ENCODE data around the gene CERCAM.
"Not testable (repeated sequence)": the region's sequence is repeated elsewhere in the genome, so short reads cannot be mapped to it uniquely, and the experiment has no call there.

The CERCAM gene

DNA sequence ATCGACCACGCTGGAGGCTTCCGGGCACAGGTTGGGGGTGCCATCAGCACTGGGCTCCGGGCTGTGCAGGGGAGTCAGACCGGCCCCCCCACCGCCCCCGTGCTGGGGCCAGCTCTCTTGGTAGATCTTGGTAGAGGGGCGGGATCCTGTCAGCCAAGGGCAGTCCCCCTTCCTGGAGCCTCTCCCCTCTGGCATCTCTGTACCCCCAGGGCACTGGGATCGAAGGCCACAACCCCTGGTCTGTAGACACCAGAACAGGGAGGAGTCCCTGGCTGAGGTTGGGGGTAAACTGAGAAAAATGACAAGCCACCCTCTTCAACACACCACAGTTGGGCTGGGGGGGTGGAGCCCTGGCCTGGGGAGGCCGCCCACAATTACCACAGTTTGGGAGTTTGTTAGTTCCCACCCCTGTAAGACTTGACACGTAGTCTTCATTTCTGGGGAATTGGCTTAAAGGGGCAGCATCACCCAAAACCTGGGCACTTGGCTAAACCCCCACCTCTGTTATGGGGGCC lies 882 bp downstream of the CERCAM start:
- DNase-seq, result no peak

DNA sequence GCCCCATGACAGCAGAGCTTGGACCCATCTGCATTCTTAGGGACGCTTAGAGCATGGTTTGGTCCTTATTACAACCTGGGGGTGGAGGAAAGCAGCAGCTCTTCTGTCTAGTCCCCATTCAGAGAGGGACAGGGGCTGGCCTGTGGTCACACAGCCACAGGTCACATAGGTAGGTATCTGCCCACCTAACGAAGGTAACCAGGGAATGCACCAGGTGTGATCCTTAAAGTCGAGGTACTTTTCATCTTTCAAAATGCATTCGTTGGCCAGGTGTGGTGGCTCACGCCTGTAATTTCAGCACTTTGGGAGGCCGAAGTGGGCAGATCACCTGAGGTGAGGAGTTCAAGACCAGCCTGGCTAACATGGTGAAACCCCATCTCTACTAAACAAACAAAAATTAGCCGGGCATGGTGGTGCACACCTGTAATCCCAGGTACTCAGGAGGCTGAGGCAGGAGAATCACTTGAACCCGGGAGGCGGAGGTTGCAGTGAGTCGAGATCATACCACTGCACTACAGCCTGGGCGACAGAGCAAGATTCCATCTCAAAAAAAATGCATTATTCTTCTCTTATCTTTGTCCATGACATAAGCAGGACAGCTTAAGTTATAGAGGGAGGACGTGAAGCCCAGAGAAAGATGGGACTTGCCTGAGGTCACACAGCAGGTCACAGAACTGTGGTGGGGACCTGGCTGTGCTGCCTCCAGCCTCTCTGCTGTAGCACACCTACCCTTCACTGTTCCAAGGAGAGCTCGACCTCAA lies 1.5 kb downstream of the CERCAM start:
- DNase-seq, result not testable (repeated sequence)

DNA sequence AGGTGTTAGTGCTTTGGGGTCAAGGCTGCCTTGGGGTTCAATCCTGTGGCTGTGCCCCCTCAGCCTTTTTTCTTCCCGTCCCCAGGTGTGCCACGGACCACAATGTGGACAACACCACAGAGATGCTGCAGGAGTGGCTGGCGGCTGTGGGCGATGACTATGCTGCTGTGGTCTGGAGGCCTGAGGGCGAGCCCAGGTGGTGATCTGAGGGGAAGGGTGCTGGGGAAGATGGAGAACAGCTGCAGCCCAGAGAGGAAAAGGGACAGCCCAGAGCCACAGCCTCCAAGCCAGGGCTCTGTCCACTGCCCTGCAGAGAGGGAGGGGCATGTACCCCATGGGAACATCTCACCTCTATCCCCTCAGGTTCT lies 2.1 kb downstream of the CERCAM start:
- DNase-seq, result no peak

DNA sequence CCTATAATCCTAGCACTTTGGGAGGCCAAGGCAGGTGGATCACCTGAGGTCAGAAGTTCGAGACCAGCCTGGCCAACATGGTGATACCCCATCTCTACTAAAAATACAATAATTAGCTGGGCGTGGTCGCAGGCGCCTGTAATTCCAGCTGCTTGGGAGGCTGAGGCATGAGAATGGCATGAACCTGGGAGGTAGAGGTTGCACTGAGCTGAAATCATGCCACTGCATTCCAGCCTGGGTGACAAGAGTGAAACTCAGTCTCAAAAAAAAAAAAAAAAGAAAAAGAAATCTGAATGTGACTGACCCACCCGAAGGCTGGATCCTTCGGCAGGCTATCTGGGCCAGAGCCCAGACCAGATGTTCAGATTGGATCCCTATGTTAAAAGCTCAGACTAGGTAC lies 2.7 kb downstream of the CERCAM start:
- DNase-seq, result not testable (repeated sequence)

DNA sequence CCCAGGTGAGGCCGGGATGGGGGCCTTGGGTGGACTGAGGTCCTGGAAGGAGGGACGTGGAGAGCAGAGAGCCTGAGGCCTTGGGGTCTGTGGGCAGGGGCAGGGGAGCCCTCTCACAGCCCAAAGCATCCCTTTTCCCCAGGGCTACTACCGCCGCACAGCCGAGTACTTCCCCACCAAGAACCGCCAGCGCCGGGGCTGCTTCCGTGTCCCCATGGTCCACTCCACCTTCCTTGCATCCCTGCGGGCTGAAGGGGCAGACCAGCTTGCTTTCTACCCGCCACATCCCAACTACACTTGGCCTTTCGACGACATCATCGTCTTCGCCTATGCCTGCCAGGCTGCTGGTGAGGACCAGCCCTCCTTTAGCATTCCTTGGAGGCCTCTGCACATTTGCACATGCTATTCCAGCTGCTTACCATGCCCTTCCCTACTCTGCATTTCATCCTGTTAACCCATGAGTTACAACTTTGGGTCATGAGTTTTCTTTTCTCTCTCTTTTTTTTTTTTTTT lies 3.7 kb downstream of the CERCAM start:
- DNase-seq, result no peak

DNA sequence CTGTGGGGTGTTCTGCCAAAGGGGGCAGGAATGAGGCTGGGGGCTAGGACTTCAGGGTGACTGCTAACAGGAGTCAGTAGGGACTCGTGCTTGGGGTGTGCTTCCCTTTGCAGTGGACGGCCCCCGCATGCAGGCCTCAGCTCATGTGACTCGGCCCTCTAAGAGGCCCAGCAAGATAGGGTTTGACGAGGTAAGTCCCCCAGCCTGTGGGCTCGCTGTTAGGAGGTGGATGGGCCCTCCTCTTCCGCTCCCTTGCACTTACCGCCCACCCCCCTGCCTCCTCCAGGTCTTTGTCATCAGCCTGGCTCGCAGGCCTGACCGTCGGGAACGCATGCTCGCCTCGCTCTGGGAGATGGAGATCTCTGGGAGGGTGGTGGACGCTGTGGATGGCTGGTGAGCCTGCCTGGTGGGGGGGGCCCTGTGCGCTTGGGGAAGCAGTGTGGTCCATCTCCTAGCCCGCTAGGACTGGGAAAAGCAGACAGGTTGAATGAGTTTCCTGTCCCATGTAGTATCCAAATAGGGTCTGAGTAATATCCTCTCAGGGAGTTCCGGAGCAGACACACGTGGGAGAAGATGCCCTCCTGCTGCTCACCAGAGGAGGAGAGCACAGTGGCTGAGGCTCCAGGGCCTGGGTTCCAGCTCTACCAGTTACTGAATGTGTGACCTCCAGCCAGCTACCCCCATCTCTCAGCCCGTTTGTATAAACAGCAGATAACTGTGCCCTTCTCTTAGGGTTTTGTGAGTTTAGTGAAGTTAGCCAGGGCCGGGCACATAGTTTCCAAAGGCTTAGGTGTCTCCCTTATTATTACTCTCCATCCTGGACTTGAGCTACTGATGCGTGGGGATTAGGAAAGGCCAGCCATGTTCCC lies 8.2 kb downstream of the CERCAM start:
- DNase-seq, result no peak

DNA sequence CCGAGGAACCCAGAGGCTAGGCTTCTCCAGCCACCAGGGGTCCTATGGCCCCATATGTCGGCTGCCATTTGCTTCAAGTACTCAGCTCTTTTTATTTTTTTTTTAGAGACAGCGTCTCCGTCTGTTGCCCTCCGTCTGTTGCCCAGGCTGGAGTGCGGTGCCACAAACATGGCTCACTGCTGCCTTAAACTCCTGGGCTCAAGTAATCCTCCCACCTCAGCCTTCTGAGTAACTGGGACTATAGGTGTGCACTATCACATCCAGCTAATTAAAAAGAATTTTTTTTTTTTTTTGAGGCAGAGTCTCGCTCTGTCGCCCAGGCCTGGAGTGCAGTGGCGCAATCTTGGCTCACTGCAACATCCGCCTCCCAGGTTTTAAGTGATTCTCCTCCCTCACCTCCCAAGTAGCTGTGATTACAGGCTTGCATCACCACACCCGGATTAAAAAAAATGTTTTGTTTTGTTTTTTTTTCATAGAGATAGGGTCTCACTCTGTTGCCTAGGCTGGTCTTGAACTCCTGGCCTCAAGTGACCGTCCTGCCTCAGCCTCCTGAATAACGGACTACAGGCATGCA lies 8.9 kb downstream of the CERCAM start:
- no peak for DNase-seq

DNA sequence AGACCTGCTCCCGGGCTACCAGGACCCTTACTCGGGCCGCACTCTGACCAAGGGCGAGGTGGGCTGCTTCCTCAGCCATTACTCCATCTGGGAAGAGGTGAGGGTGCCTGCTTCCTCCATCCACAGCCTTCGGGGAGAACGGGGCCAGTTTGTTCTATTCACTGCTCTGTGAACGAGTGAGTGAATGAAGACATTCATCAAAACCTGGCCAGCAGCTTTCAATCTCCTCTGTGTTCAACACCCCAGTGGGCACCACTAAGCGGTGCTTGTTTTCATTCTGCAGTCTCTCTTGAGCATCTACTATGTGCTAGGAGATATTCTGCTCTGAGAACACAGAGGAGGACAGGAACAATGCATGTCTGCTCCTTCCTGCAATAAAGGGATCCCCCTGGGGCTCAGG lies 10.6 kb downstream of the CERCAM start:
- no peak for DNase-seq

DNA sequence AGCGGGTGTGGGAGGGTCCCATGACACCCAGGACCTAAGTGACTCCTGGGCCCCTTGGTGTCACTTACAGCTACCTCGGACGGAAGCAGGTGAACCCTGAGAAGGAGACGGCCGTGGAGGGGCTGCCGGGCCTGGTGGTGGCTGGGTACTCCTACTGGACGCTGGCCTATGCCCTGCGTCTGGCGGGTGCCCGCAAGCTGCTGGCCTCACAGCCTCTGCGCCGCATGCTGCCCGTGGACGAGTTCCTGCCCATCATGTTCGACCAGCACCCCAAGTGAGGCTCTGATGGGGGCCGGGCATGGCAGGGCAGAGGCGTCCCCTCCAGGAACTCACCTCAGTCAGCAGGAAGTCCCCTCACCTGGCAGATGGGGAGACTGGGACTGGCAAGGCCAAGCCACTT lies 13.7 kb downstream of the CERCAM start:
- DNase-seq, result no peak

DNA sequence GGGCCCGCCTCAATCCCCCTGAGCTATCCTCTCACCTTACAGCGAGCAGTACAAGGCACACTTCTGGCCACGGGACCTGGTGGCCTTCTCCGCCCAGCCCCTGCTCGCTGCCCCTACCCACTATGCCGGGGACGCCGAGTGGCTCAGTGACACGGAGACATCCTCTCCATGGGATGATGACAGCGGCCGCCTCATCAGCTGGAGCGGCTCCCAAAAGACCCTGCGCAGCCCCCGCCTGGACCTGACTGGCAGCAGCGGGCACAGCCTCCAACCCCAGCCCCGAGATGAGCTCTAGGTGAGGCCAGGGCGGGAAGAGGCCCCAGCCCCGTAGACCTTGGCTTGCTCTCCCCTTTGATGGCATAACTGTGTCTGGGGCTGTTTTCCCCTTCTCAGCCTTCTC lies 15.0 kb downstream of the CERCAM start:
- DNase-seq, result no peak

DNA sequence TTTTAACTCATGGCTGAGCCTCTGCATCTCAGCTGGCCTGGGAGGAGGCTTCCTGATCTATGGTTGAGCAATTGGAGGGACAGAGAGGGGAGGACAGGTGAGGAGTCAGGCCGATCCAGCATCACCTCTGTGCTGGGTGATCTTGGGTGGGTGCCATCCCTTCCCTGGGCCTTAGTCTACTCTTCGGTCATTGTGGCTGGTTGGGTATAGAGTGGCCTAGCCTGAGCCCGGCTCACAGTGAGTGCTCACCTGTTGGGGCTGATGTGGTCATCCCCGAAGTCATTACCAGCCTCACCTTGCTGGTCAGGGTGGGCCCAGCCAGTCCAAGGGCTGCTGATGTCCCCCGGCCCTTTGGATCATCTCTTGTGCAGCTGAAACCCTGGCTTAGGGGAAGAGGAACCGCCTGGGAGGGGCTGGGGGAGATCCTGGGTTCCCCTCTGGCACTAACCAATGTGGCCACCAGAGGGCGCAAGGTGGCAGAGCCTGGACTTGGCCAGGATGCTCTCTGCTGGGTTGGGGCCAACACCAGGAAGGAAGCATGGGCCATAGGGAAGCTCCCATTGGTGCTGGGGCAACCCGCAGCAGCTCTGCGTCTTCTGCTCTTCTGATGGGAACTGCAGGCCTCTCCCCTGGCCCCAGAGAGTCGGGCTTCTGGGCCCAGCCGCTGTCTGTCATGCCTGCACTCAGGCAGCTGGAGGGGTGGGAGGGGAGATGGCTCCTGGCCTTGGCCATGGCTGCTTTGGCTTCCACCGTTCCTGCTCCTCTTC lies 17.9 kb downstream of the CERCAM start:
- DNase-seq, result peak; percentile 82

DNA sequence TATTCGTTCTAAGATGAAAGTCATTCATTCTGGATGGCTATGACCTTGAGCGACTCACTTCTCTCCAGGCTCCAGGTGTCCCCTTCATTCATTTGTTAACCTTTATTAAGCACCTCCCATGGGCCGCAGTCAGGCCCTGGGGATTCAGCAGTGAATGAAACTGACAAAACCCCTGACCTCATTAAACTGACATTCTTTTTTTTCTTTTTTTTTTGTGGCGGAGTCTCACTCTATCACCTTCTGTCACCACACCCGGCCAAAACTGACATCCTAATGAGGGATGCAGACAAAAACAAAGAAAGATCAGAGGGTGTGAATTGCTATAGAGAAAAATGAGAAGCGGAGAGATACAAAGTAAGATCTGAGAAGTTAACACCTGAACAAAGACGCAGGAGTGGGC lies 18.6 kb downstream of the CERCAM start:
- no peak for DNase-seq

DNA sequence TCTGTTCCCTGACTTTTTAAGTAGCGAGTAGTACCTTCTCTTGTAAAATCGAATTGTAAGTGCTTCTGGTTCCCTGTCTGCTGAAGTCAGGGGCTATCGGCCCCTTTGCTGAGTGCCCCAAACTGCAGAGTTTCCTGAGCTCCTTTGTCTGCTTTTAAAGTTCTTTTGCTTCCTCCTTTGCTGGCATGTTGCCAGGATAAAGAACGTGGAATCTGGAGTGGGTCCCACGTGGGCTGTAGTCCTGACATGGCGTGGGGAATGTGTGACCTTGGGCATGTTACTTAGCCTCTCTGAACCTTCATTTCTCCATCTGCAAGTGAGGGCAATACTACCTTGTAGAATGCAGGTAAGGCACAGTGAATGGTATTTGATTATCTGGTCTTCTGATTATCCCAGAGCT lies 21.5 kb downstream of the CERCAM start:
- no peak for DNase-seq

DNA sequence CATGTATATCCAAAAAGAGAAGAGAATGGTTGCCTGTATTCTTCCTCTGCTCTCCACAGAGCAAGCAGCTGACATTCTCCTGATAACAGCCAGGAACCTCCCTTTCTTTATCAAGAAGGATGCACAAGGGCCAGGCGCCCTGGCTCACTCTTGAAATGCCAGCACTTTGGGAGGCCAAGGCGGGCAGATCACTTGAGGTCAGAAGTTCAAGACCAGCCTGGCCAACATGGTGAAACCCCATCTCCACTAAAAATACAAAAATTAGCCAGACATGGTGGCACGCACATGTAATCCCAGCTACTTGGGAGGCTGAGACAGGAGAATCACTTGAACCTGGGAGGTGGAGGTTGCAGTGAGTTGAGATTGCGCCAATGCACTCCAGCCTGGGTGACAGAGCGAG lies 25.8 kb downstream of the CERCAM start:
- not testable (repeated sequence) for DNase-seq

DNA sequence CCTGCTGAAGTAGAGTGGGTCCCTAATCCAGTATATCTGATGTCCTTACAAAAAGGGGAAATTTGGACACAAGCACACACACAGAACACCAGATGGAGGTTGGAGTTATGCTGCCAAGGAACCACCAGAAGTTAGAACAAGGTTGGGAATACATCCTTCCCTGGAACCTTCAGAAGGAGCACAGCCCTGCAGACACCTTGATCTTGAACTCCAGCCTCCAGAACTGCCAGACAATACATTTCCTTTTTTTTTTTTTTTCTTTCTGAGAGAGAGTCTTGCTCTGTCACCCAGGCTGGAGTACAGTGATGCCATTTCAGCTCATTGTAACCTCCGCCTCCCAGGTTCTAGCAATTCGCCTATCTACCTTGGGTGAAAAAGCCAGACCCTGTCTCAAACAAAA lies 28.1 kb downstream of the CERCAM start:
- DNase-seq, result no peak

DNA sequence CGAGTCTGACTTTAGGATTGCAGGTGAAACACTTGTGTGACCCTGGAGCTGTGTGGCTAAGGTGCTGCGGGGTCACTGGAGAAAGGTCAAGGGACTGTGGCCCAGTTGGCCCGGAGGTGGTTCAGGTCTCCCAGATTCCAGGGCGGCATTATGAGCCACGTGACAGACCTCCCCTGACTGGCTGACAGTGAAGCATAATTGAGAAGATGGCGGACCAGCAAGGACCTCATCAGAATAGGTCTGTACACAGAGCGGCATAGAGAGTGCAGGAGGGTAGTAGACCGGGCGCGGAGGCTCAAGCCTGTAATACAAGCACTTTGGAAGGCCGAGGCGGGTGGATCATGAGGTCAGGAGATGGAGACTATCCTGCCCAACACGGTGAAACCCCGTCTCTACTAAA lies 34.3 kb downstream of the CERCAM start:
- no peak for DNase-seq

DNA sequence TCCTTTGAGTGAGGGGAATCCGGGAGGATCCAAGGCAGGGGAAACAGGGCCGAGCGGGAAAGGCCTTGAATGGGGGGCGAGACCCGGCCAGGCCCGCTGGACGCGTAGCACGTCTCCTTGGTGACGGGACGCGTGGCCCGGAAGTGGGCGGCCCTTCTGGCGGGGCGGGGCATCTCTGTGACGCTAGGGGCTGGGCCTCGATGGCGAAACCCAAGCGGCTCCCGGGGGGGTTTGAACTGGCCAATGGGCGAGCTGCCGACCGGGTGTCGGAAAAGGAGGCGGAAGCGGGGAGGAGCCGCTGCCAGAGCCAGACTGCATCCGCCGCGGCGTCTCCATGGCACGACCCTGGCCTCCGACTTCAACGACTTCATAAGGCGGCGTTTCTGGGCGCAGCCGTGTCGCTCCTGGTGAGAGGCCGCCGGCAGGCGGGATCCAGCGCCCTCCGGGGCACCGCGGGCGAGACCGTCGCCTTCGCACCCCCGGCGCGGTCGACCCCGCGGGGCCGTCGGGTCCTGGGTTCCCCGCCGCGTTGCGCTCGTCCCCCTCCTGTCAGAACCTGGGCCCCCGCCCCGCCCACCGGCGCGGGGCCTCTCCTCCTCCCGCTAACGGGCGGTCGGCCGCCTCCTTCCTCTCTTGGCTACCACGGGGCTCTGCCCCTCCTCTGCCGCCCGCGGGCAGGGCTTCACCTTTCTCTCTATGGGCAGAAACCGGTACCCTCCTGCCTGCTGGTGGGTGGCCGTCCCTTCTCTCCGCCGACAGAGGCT lies 35.4 kb downstream of the CERCAM start, which contains the start of gene ODF2:
Gene ODF2 (plus strand): TSS at position 158 of the 764 bp plus-strand sequence. CDS start 86 bp downstream, at position 244.
- peak; percentile 98 for DNase-seq

DNA sequence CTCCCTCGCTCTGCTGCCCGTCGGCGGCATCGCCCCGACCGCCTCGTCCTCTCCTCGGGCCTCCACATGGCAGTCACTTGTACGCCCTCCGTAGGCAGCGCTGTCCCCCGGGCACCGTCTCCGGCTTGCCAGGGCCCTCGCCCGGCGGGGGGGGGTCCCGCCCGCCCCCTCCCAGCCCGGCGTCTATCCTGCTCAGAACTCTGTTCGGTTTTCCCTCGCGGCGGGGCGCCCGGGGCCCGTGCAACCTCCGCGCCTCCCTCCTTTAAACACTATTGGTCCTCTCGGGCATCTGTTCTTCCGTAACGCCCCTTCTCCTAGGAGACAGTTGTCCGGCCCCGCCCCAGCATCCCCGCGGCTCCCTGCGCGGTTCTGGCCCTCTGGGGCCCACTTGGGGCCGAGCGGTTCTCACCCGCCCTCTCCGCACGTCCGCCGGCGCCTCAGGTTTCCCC lies 36.0 kb downstream of the CERCAM start:
- peak; percentile 70 for DNase-seq

DNA sequence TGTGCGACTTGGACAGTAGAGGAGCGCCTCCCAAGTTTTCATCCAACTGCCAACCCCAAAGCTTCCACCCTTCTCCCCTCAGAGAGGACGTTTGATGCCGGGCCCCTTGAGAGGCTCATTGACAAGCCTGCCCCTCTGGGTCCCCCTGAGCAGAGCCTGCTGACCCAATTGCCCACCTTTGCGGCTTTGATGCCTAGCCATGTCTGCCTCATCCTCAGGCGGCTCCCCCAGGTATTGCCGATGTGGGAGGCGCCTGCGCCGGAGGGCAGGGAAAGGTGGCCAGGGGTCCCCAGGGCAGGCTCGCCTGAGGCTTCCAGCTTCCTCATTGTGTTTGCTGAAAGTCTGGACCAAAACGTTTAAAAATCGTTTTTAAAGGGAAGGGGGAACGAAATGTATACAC lies 36.5 kb downstream of the CERCAM start:
- DNase-seq, result no peak

DNA sequence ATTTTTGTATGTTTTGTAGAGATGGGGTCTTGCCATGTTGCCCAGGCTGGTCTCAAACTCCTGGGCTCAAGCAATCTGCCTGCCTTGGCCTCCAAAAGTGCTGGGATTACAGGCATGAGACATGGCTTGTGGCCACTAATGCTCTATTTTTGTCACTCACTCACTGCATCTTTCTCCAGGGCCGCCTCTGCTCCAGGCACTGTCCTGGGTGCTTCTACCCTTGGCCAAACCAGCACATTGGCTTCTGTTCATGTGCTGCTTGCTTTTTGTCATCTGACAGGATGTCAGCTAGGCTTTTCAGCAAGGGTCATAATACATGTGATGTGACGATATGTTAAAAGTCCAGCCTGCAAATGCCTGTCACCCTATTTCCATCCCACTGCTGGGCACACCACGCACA lies 38.4 kb downstream of the CERCAM start:
- DNase-seq, result no peak

DNA sequence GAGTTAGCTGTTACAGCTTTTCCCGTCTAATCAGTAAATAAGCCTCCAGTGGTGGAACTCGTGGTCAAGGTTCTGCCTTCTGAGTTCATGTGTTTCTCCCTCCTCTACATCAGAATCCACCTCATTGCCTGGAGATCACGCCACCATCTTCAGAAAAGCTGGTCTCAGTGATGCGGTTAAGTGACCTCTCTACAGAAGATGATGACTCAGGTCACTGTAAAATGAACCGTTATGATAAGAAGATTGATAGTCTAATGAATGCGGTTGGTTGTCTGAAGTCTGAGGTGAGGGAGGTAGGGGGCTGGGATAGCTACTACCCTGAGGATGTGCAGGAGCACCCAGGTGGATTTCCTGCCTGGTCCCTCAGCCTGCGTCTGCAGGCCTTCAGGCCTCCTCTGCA lies 48.4 kb downstream of the CERCAM start:
- no peak for DNase-seq

DNA sequence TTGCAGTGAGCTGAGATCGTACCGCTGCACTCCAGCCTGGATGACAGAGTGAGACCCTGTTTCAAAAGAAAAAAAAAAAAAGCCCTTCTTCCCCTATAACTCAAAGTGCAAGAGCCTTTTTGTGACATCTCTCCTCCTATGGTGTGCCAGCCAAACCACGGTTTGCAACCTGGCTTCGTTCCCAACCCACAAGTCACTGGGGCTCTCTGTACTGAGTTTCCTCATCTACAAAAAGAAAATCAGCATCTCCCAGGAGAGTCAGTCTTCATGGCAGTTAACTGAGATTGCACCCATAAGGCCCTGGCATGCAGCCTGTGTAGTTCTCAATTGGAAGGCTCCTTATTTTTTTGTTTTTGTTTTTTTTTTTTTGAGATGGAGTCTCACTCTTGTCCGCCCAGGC lies 49.9 kb downstream of the CERCAM start:
- no peak for DNase-seq
